NCI-H128 (cell line): ENCODE measurements around the gene FREM2.

Source experiments
- DNase-seq: peaks from one replicate; lab custom pipeline; 2025; ENCODE audit not compliant: unreplicated experiment; lab: John Stamatoyannopoulos, UW

FREM2 gene

GRCh38 chr13:38687246-38688229 is 661 bp downstream of the FREM2 start:
- no peak for DNase-seq

GRCh38 chr13:38688674-38689073 is 1.8 kb downstream of the FREM2 start:
- no peak for DNase-seq

- no peak for DNase-seq
Measured at GRCh38 chr13:38690231-38690630, 3.4 kb downstream of the FREM2 start.

- DNase-seq, result no peak
Measured at GRCh38 chr13:38693168-38693567, 6.3 kb downstream of the FREM2 start.

GRCh38 chr13:38693641-38694040 is 6.8 kb downstream of the FREM2 start:
- no peak for DNase-seq

GRCh38 chr13:38697197-38697596 is 10.3 kb downstream of the FREM2 start:
- no peak for DNase-seq

GRCh38 chr13:38697628-38698333 is 10.9 kb downstream of the FREM2 start:
- DNase-seq, result no peak

GRCh38 chr13:38700051-38700450 is 13.2 kb downstream of the FREM2 start:
- DNase-seq, result no peak

- DNase-seq, result no peak
Measured at GRCh38 chr13:38702669-38703068, 15.8 kb downstream of the FREM2 start.

- DNase-seq, result no peak
Measured at GRCh38 chr13:38703255-38703654, 16.4 kb downstream of the FREM2 start.

GRCh38 chr13:38705365-38705764 is 18.5 kb downstream of the FREM2 start:
- DNase-seq, result no peak

GRCh38 chr13:38707460-38707859 is 20.6 kb downstream of the FREM2 start:
- DNase-seq, result no peak

GRCh38 chr13:38713046-38713445 is 26.2 kb downstream of the FREM2 start:
- no peak for DNase-seq

GRCh38 chr13:38718374-38718773 is 31.5 kb downstream of the FREM2 start:
- no peak for DNase-seq

GRCh38 chr13:38730332-38730731 is 43.5 kb downstream of the FREM2 start:
- no peak for DNase-seq

GRCh38 chr13:38733146-38733545 is 46.3 kb downstream of the FREM2 start:
- DNase-seq, result no peak

GRCh38 chr13:38735665-38736440 is 49.0 kb downstream of the FREM2 start:
- DNase-seq, result no peak

GRCh38 chr13:38743466-38743865 is 56.6 kb downstream of the FREM2 start:
- no peak for DNase-seq

GRCh38 chr13:38752686-38753085 is 65.8 kb downstream of the FREM2 start:
- DNase-seq, result no peak

- DNase-seq, result no peak
Measured at GRCh38 chr13:38753878-38754277, 67.0 kb downstream of the FREM2 start.

- no peak for DNase-seq
Measured at GRCh38 chr13:38755793-38756192, 68.9 kb downstream of the FREM2 start.
